Keratinocyte (primary cell): ENCODE measurements around the gene PLCL2. TPM values are rescaled to one million over a fixed set of nuclear protein-coding genes. Genes with fewer than 3 reads are reported as not detected.

Source experiments
- DNase-seq: peaks from one replicate; pipeline ENCODE4 v3.0.0-alpha.2; 2011; ENCODE audit warnings: low read depth, missing footprints, low spot score
- FAIRE-seq: peaks from 2 replicates; lab custom pipeline; 2011; peaks lifted over from hg19 to GRCh38; lab: Jason Lieb, UNC
- H2AFZ ChIP-seq: 2 replicates; pipeline ENCODE4 v1.6.0; 2012; ENCODE audit warnings: low read length, control low read depth, inconsistent platforms; ENCODE audit not compliant: control insufficient read depth
- H3K27ac ChIP-seq: 2 replicates; pipeline ENCODE4 v1.5.1; 2011; ENCODE audit warnings: low read length; ENCODE audit not compliant: control insufficient read depth, insufficient read depth
- H3K27me3 ChIP-seq: 3 replicates; pipeline ENCODE4 v1.6.0; 2011; ENCODE audit warnings: low read length; ENCODE audit not compliant: control insufficient read depth, insufficient read depth; ENCODE audit errors: extremely low read depth
- H3K36me3 ChIP-seq, 2 experiments: 2 replicates in 1 of 2; 3 replicates in 1 of 2; pipeline ENCODE4 v1.5.1; 2011; ENCODE audit warnings: low read length in 2 of 2, mild to moderate bottlenecking in 1 of 2; ENCODE audit not compliant: control insufficient read depth in 2 of 2, insufficient read depth in 2 of 2; ENCODE audit errors: extremely low read depth in 1 of 2
- H3K4me1 ChIP-seq: 3 replicates; pipeline ENCODE4 v1.5.1; 2011; ENCODE audit warnings: low read length; ENCODE audit not compliant: control insufficient read depth, insufficient read depth; ENCODE audit errors: extremely low read depth
- H3K4me2 ChIP-seq: 3 replicates; pipeline ENCODE4 v1.6.0; 2011; ENCODE audit warnings: low read depth, low read length; ENCODE audit not compliant: control insufficient read depth, insufficient read depth; ENCODE audit errors: extremely low read depth
- H3K4me3 ChIP-seq, 3 experiments: fragments of 200-600 bp in 1 of 3; sonication (generic) in 1 of 3; 2 replicates in 2 of 3; 3 replicates in 1 of 3; pipeline ENCODE4 v1.5.1; 2011 to 2016; ENCODE audit warnings: low read length in 3 of 3, mild to moderate bottlenecking in 3 of 3, control low read depth in 2 of 3, inconsistent platforms in 1 of 3, low read depth in 1 of 3, mixed read lengths in 1 of 3, mixed run types in 1 of 3, moderate library complexity in 1 of 3; ENCODE audit not compliant: control insufficient read depth in 2 of 3, insufficient read depth in 2 of 3; ENCODE audit errors: extremely low read depth in 1 of 3
- H3K79me2 ChIP-seq: 2 replicates; pipeline ENCODE4 v1.6.0; 2012; ENCODE audit warnings: low read length; ENCODE audit not compliant: control insufficient read depth, insufficient read depth
- H3K9ac ChIP-seq: 3 replicates; pipeline ENCODE4 v1.6.0; 2011; ENCODE audit warnings: low read length; ENCODE audit not compliant: control insufficient read depth, insufficient read depth; ENCODE audit errors: extremely low read depth
- H3K9me1 ChIP-seq: 3 replicates; pipeline ENCODE4 v1.6.0; 2011; ENCODE audit warnings: low read length; ENCODE audit not compliant: control insufficient read depth, insufficient read depth; ENCODE audit errors: extremely low read depth
- H3K9me3 ChIP-seq: 2 replicates; pipeline ENCODE4 v1.5.1; 2012; ENCODE audit warnings: low read depth, low read length; ENCODE audit not compliant: control insufficient read depth
- H4K20me1 ChIP-seq: 3 replicates; pipeline ENCODE4 v1.6.0; 2011; ENCODE audit warnings: low read length; ENCODE audit not compliant: control insufficient read depth, insufficient read depth; ENCODE audit errors: extremely low read depth
- CTCF ChIP-seq, 3 experiments: IDR thresholded peaks in 1 of 3; conservative IDR thresholded peaks in 1 of 3; optimal IDR thresholded peaks in 1 of 3; 2 replicates in 2 of 3; 3 replicates in 1 of 3; pipeline versions ENCODE3 to v1.5.1; 2011; ENCODE audit warnings: low read length in 3 of 3, mild to moderate bottlenecking in 3 of 3, moderate library complexity in 2 of 3, control low read depth in 1 of 3, inconsistent platforms in 1 of 3; ENCODE audit not compliant: insufficient read depth in 2 of 3; ENCODE audit errors: extremely low read depth in 1 of 3
- EZH2 ChIP-seq: IDR thresholded peaks from one replicate; pipeline ENCODE4 v1.6.1; 2012; ENCODE audit warnings: inconsistent platforms, mild to moderate bottlenecking, low read length, moderate library complexity
- dilution Hi-C: fragments of 300-500 bp; cut with MboI; formaldehyde crosslinking; loops from one replicate; pipeline ENCODE4 v1.7.0; 2020; ENCODE audit warnings: low sequenced_read_pairs; ENCODE audit not compliant: extremely low pct_ligation_motif_present
- polyA plus RNA-seq, 5 experiments: library from polyadenylated mRNA; depleted of rRNA in 3 of 5; stranded (reverse) in 3 of 5; stranded (forward) in 1 of 5; unstranded in 1 of 5; fragments of >200 nt; gene quantifications; 1 replicate in 1 of 5; 2 replicates in 3 of 5; 3 replicates in 1 of 5; pipeline versions ENCODE4 v1.2.1 to v1.2.3, GENCODE V29; 2011 to 2012; ENCODE audit warnings: missing spikeins in 2 of 5, low read depth in 1 of 5, low replicate concordance in 1 of 5

PLCL2 gene
- polyA plus RNA-seq, 1 donor (not counting 4 experiments of a cell fraction or from before 2014, with no cell fraction given), result 0.20 TPM

GRCh38 chr3:16887130-16887529 is 2.4 kb downstream of the PLCL2 start:
- FAIRE-seq (no peak), DNase-seq (no peak)
- H3K79me2 ChIP-seq, result no peaks in the 10 kb centered on the region
- H3K4me2 ChIP-seq, result no peak overlapping the region
- dilution Hi-C loops, result no loop called here
- H3K9me1 ChIP-seq, result no peaks in the 10 kb centered on the region
- H3K27me3 ChIP-seq, result peaks cover 19% of the 10 kb centered on the region
- H3K4me3 ChIP-seq, result no peak overlapping the region
- no peak overlapping the region for H3K9ac ChIP-seq
- H3K36me3 ChIP-seq, result no peaks in the 10 kb centered on the region
- no peak overlapping the region for H2AFZ ChIP-seq
- H3K27ac ChIP-seq, result no peak overlapping the region
- H3K4me1 ChIP-seq, result peaks cover 4% of the 10 kb centered on the region
- no peaks in the 10 kb centered on the region for H4K20me1 ChIP-seq
- no peaks in the 10 kb centered on the region for H3K9me3 ChIP-seq
- no peak for TF ChIP-seq EZH2
- TF ChIP-seq CTCF (optimal IDR thresholded peaks at IDR 0.05 in 1 of 3, IDR thresholded peaks at IDR 0.05 in 1 of 3, conservative IDR thresholded peaks at IDR 0.05 in 1 of 3; ENCODE audit: extremely low read depth in 1 of 3, insufficient read depth in 2 of 3, low read length in 3 of 3), result no peak

GRCh38 chr3:16888356-16888755 is 3.6 kb downstream of the PLCL2 start:
- Histone ChIP-seq H3K4me3 (no peak overlapping the region), H3K27ac (no peak overlapping the region), H3K4me2 (no peak overlapping the region), H3K36me3 (no peaks in the 10 kb centered on the region), H2AFZ (no peak overlapping the region), H3K9ac (no peak overlapping the region), H3K4me1 (peaks cover 3% of the 10 kb centered on the region), H3K9me1 (no peaks in the 10 kb centered on the region), H3K27me3 (peaks cover 15% of the 10 kb centered on the region), H3K9me3 (no peaks in the 10 kb centered on the region), H4K20me1 (no peaks in the 10 kb centered on the region), H3K79me2 (no peaks in the 10 kb centered on the region)
- FAIRE-seq, result no peak
- TF ChIP-seq EZH2 (no peak), CTCF (optimal IDR thresholded peaks at IDR 0.05 in 1 of 3, IDR thresholded peaks at IDR 0.05 in 1 of 3, conservative IDR thresholded peaks at IDR 0.05 in 1 of 3; ENCODE audit: extremely low read depth in 1 of 3, insufficient read depth in 2 of 3, low read length in 3 of 3) (no peak)
- dilution Hi-C loops, result no loop called here
- DNase-seq, result no peak
